Loucy (cell line): ENCODE data around the gene PECR.

Experiments
- CTCF ChIP-seq: fragments of 200-600 bp; sonication (generic); conservative IDR thresholded peaks from 2 replicates; pipeline ENCODE4 v1.5.1; 2014; ENCODE audit warnings: mild to moderate bottlenecking, antibody characterized with exemption, low read length
- EZH2phosphoT487 ChIP-seq: fragments of 200-600 bp; IDR thresholded peaks from 2 replicates; pipeline ENCODE4 v1.6.1; 2018; ENCODE audit warnings: antibody characterized with exemption, mild to moderate bottlenecking, moderate library complexity, borderline replicate concordance

- no peak for TF ChIP-seq CTCF
- TF ChIP-seq EZH2phosphoT487: no peak
Measured at GRCh38 chr2:216064665-216065064, 16.9 kb downstream of the PECR start.
